Stimulated activated CD4-positive, alpha-beta T cell treated with anti-CD3 and anti-CD28 coated beads, Interleukin-1b, Interleukin-23, amount 100 ng/mL, for 48 hours (primary cell): ENCODE data around the gene PIEZO2.

Source experiments
- DNase-seq: peaks from one replicate; pipeline ENCODE4 v3.0.0-alpha.2; 2020

PIEZO2 gene

GRCh38 chr18:10715791-10716190, 433.6 kb downstream of the PIEZO2 start:
- no peak for DNase-seq

- no peak for DNase-seq
Measured at GRCh38 chr18:10713409-10713808, 436.0 kb downstream of the PIEZO2 start.

GRCh38 chr18:10707294-10707693, 442.1 kb downstream of the PIEZO2 start:
- no peak for DNase-seq

- no peak for DNase-seq
Measured at GRCh38 chr18:10705786-10706185, 443.6 kb downstream of the PIEZO2 start.

GRCh38 chr18:10705291-10705690, 444.1 kb downstream of the PIEZO2 start:
- no peak for DNase-seq

GRCh38 chr18:10702206-10702605, 447.2 kb downstream of the PIEZO2 start:
- DNase-seq: no peak

GRCh38 chr18:10690366-10690765, 459.0 kb downstream of the PIEZO2 start:
- DNase-seq: no peak

GRCh38 chr18:10690035-10690329, 459.4 kb downstream of the PIEZO2 start:
- DNase-seq: no peak

GRCh38 chr18:10689236-10690034, 459.9 kb downstream of the PIEZO2 start:
- DNase-seq: no peak

GRCh38 chr18:10688766-10689165, 460.6 kb downstream of the PIEZO2 start:
- DNase-seq: no peak

- DNase-seq: no peak
Measured at GRCh38 chr18:10687161-10687925, 462.0 kb downstream of the PIEZO2 start.

- no peak for DNase-seq
Measured at GRCh38 chr18:10686308-10686707, 463.1 kb downstream of the PIEZO2 start.

GRCh38 chr18:10685484-10685883, 463.9 kb downstream of the PIEZO2 start:
- no peak for DNase-seq

- DNase-seq: no peak
Measured at GRCh38 chr18:10682368-10682714, 467.0 kb downstream of the PIEZO2 start.

- no peak for DNase-seq
Measured at GRCh38 chr18:10681581-10682367, 467.6 kb downstream of the PIEZO2 start.

GRCh38 chr18:10680271-10680596, 469.1 kb downstream of the PIEZO2 start:
- no peak for DNase-seq

- no peak for DNase-seq
Measured at GRCh38 chr18:10679557-10680270, 469.7 kb downstream of the PIEZO2 start.

GRCh38 chr18:10671441-10671840, 477.9 kb downstream of the PIEZO2 start:
- DNase-seq: no peak

- DNase-seq: no peak
Measured at GRCh38 chr18:10670856-10671255, 478.5 kb downstream of the PIEZO2 start.

GRCh38 chr18:10669441-10670100, 479.8 kb downstream of the PIEZO2 start:
- DNase-seq: no peak

GRCh38 chr18:10663750-10664149, 485.6 kb downstream of the PIEZO2 start:
- DNase-seq: no peak

- DNase-seq: no peak
Measured at GRCh38 chr18:10661317-10661716, 488.1 kb downstream of the PIEZO2 start.
